Esophagus (tissue), 2 donors: Measurements from ENCODE around the gene AP2B1. TPM values are rescaled to one million over a fixed set of nuclear protein-coding genes. Genes with fewer than 3 reads are reported as not detected.
A peak's percentile ranks its signal among the peaks of the same experiment; 100 is the strongest.

Experiments
- H3K27ac ChIP-seq, 2 donors: one replicate each; pipeline ENCODE4 v1.5.1; 2013; ENCODE audit warnings: low read depth in 2 of 2, mild to moderate bottlenecking in 2 of 2, inconsistent platforms in 1 of 2, low read length in 1 of 2, moderate library complexity in 1 of 2
- H3K27me3 ChIP-seq, 2 donors: one replicate each; pipeline ENCODE4 v1.6.1; 2013; ENCODE audit warnings: low read length in 2 of 2, control low read depth in 1 of 2, mild to moderate bottlenecking in 1 of 2; ENCODE audit not compliant: insufficient read depth in 2 of 2, control insufficient read depth in 1 of 2
- H3K36me3 ChIP-seq, 2 donors: one replicate each; pipeline ENCODE4 v1.6.1; 2013; ENCODE audit warnings: low read length in 1 of 2; ENCODE audit not compliant: control insufficient read depth in 2 of 2, insufficient read depth in 2 of 2
- H3K4me1 ChIP-seq, 2 donors: one replicate each; pipeline ENCODE4 v1.6.1; 2013; ENCODE audit warnings: low read length in 1 of 2; ENCODE audit not compliant: control insufficient read depth in 2 of 2, insufficient read depth in 2 of 2
- H3K4me3 ChIP-seq, 2 donors: one replicate each; pipeline ENCODE4 v1.5.1; 2013; ENCODE audit warnings: low read length in 2 of 2, mild to moderate bottlenecking in 2 of 2, low read depth in 1 of 2, moderate library complexity in 1 of 2
- H3K9me3 ChIP-seq, 2 donors: one replicate each; pipeline ENCODE4 v1.6.1; 2013; ENCODE audit warnings: mild to moderate bottlenecking in 2 of 2, low read depth in 1 of 2, low read length in 1 of 2, moderate library complexity in 1 of 2; ENCODE audit not compliant: control insufficient read depth in 2 of 2, insufficient read depth in 1 of 2
- WGBS, 2 donors: extraction: QIAGEN DNeasy Blood & Tissue Kit; methylation state at CpG; one replicate each; pipeline ENCODE4 v1.1.7; 2013; 5-methylcytosine and 5-hydroxymethylcytosine counted together
- polyA plus RNA-seq, 2 donors: library from polyadenylated mRNA; stranded (reverse); fragments of 200-250 nt; gene quantifications; one replicate each; pipeline ENCODE4 v1.2.3, GENCODE V29; 2013
- donor health status: healthy with polysubstance abuse.
- donor health status: Bipolar disorder and iron deficiency.

Gene AP2B1
- polyA plus RNA-seq, 2 donors: 13.2 to 14.3 TPM

- H3K36me3 ChIP-seq: peaks cover 6 to 8% of the 10 kb centered on the region in 2 donors
- H3K4me1 ChIP-seq: peaks cover 5 to 13% of the 10 kb centered on the region in 2 donors
- WGBS, 2 donors: 76 to 86% methylated on average over 5 of the region's 5 CpGs
- no peak overlapping the region for H3K4me3 ChIP-seq
- H3K9me3 ChIP-seq: no peaks in the 10 kb centered on the region
- H3K27me3 ChIP-seq: no peaks in the 10 kb centered on the region
- H3K27ac ChIP-seq: no peak overlapping the region
Observed at GRCh38 chr17:35727635-35728034, 140.5 kb downstream of the AP2B1 start.

- 84 to 89% methylated on average over 3 of the region's 3 CpGs for WGBS, 2 donors
- Histone ChIP-seq H3K27me3 (no peaks in the 10 kb centered on the region), H3K27ac (no peak overlapping the region), H3K9me3 (no peaks in the 10 kb centered on the region), H3K36me3 (peaks cover 3 to 7% of the 10 kb centered on the region in 2 donors), H3K4me3 (no peak overlapping the region), H3K4me1 (peaks cover 5 to 13% of the 10 kb centered on the region in 2 donors)
Observed at GRCh38 chr17:35728551-35728950, 141.4 kb downstream of the AP2B1 start.

GRCh38 chr17:35729405-35729833 lies 142.3 kb downstream of the AP2B1 start:
- H3K27ac ChIP-seq: no peak overlapping the region
- H3K4me3 ChIP-seq: no peak overlapping the region
- H3K27me3 ChIP-seq: no peaks in the 10 kb centered on the region
- WGBS, 2 donors: 79 to 84% methylated on average over 4 of the region's 4 CpGs
- H3K36me3 ChIP-seq: peaks cover 0 to 5% of the 10 kb centered on the region in 2 donors
- peaks cover 5 to 13% of the 10 kb centered on the region in 2 donors for H3K4me1 ChIP-seq
- H3K9me3 ChIP-seq: no peaks in the 10 kb centered on the region

- Histone ChIP-seq H3K27ac (no peak overlapping the region), H3K4me1 (peaks cover 5 to 13% of the 10 kb centered on the region in 2 donors), H3K27me3 (no peaks in the 10 kb centered on the region), H3K4me3 (no peak overlapping the region), H3K9me3 (no peaks in the 10 kb centered on the region), H3K36me3 (peaks cover 0 to 5% of the 10 kb centered on the region in 2 donors)
- WGBS, 2 donors: 86 to 87% methylated on average over 10 of the region's 10 CpGs
Observed at GRCh38 chr17:35730400-35731005, 143.4 kb downstream of the AP2B1 start.

GRCh38 chr17:35731239-35731916 lies 144.3 kb downstream of the AP2B1 start, which contains the start of gene RASL10B:
RASL10B (plus strand) TSS chr17:35731639; CDS start chr17:35735185, 3,546 bp downstream.
- Histone ChIP-seq H3K4me3 (peak within 1 kb of the TSS; percentile 32 to 61), H3K4me1 (peaks cover 5 to 13% of the 10 kb centered on the region in 2 donors), H3K27me3 (no peaks in the 10 kb centered on the region), H3K9me3 (no peaks in the 10 kb centered on the region), H3K27ac (no peak within 1 kb of the TSS), H3K36me3 (peaks cover 0 to 2% of the 10 kb centered on the region in 2 donors)
- 4 to 7% methylated on average over 31 to 44 of the region's 44 CpGs for WGBS, 2 donors

GRCh38 chr17:35731917-35732805 lies 145.0 kb downstream of the AP2B1 start:
- peaks cover 5 to 13% of the 10 kb centered on the region in 2 donors for H3K4me1 ChIP-seq
- H3K4me3 ChIP-seq: peak overlapping the region; percentile 32 to 61
- no peaks in the 10 kb centered on the region for H3K9me3 ChIP-seq
- WGBS, 2 donors: 22 to 33% methylated on average over 27 to 45 of the region's 47 CpGs
- H3K36me3 ChIP-seq: peaks cover 0 to 2% of the 10 kb centered on the region in 2 donors
- no peaks in the 10 kb centered on the region for H3K27me3 ChIP-seq
- no peak overlapping the region for H3K27ac ChIP-seq

- Histone ChIP-seq H3K9me3 (no peaks in the 10 kb centered on the region), H3K4me1 (peaks cover 5 to 13% of the 10 kb centered on the region in 2 donors), H3K4me3 (no peak overlapping the region), H3K27ac (no peak overlapping the region), H3K36me3 (no peaks in the 10 kb centered on the region), H3K27me3 (no peaks in the 10 kb centered on the region)
- 78 to 79% methylated on average over 1 of the region's 1 CpG for WGBS, 2 donors
Observed at GRCh38 chr17:35732806-35733136, 145.6 kb downstream of the AP2B1 start.

- Histone ChIP-seq H3K4me3 (no peak overlapping the region), H3K36me3 (no peaks in the 10 kb centered on the region), H3K4me1 (peaks cover 5 to 12% of the 10 kb centered on the region in 2 donors), H3K27me3 (no peaks in the 10 kb centered on the region), H3K27ac (no peak overlapping the region), H3K9me3 (no peaks in the 10 kb centered on the region)
- WGBS, 2 donors: 70 to 80% methylated on average over 6 of the region's 6 CpGs
Observed at GRCh38 chr17:35733366-35733765, 146.2 kb downstream of the AP2B1 start.

- H3K27me3 ChIP-seq: no peaks in the 10 kb centered on the region
- WGBS, 2 donors: 83 to 86% methylated on average over 7 of the region's 7 CpGs
- H3K27ac ChIP-seq: no peak overlapping the region
- H3K36me3 ChIP-seq: no peaks in the 10 kb centered on the region
- H3K4me3 ChIP-seq: no peak overlapping the region
- H3K4me1 ChIP-seq: peaks cover 5 to 11% of the 10 kb centered on the region in 2 donors
- no peaks in the 10 kb centered on the region for H3K9me3 ChIP-seq
Observed at GRCh38 chr17:35734396-35734795, 147.3 kb downstream of the AP2B1 start.
